ENCODE results near the gene BMP6.
A peak's percentile ranks its signal among the peaks of the same experiment; 100 is the strongest.

DNA sequence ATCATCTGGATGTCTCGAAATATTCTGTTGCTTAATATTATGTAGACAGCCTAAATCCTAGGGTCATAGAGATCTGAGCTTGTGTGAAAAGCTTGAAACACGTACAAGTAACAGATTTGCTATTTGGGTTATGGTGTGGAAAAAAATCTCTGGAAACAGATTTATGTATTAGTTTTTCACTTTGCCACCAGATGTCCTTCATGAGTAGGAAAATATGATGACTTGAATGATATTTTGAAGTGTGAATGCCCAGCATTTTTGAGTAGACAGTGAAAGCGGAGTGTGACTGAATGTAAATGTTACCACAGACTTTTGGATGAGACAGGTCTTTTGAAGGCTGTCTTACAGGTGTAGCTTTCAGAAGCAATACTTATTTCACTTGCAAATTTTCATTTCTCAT lies 4.2 kb upstream of the BMP6 start:
- TF ChIP-seq EZH2 (IDR thresholded peaks at IDR 0.05; ENCODE audit: low read length, unreplicated experiment) = no peak
- TF ChIP-seq, protein P1, sequence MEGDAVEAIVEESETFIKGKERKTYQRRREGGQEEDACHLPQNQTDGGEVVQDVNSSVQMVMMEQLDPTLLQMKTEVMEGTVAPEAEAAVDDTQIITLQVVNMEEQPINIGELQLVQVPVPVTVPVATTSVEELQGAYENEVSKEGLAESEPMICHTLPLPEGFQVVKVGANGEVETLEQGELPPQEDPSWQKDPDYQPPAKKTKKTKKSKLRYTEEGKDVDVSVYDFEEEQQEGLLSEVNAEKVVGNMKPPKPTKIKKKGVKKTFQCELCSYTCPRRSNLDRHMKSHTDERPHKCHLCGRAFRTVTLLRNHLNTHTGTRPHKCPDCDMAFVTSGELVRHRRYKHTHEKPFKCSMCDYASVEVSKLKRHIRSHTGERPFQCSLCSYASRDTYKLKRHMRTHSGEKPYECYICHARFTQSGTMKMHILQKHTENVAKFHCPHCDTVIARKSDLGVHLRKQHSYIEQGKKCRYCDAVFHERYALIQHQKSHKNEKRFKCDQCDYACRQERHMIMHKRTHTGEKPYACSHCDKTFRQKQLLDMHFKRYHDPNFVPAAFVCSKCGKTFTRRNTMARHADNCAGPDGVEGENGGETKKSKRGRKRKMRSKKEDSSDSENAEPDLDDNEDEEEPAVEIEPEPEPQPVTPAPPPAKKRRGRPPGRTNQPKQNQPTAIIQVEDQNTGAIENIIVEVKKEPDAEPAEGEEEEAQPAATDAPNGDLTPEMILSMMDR (conservative IDR thresholded peaks at IDR 0.05; ENCODE audit: low read depth, low read length) = peak; percentile 65

Data from PC-3 (cell line).